SK-N-SH (cell line): ENCODE measurements around the gene ZEB2. TPM values are rescaled to one million over a fixed set of nuclear protein-coding genes. Genes with fewer than 3 reads are reported as not detected.
A peak's percentile ranks its signal among the peaks of the same experiment; 100 is the strongest.

Experiments used
- CTCF ChIA-PET: fragments of 300-600, 350-600 bp; formaldehyde crosslinking; extraction: SDS; loops from one replicate; lab custom pipeline; 2021; lab: Yijun Ruan, JAX
- POLR2A ChIA-PET: fragments of 350-600 bp; sonication (Branson Sonifier 250); formaldehyde crosslinking; extraction: SDS; loops from one replicate; lab custom pipeline; 2020; ENCODE audit warnings: antibody characterized with exemption, inconsistent platforms; lab: Yijun Ruan, JAX
- DNase-seq: peaks from one replicate; pipeline ENCODE4 v3.0.0; 2012
- H2AFZ ChIP-seq: fragments of 200-600 bp; sonication (generic); 2 replicates; pipeline ENCODE4 v1.8.1; 2016; ENCODE audit warnings: antibody characterized with exemption, mild to moderate bottlenecking, low read depth
- H3F3A ChIP-seq: fragments of 200-600 bp; sonication (generic); replicated peaks from 2 replicates; pipeline ENCODE3; 2016; ENCODE audit warnings: antibody characterized with exemption, mild to moderate bottlenecking; ENCODE audit not compliant: insufficient read depth
- H3K27ac ChIP-seq, 2 experiments: fragments of 200-500 bp in 1 of 2; fragments of 200-600 bp in 1 of 2; sonication (Bioruptor generic) in 1 of 2; sonication (generic), shearing (Covaris generic) in 1 of 2; 2 replicates each; pipeline versions ENCODE4 v1.5.1 to v1.6.1; 2014 to 2016; ENCODE audit warnings: low read depth in 2 of 2, inconsistent platforms in 1 of 2, low read length in 1 of 2, mild to moderate bottlenecking in 1 of 2, mixed read lengths in 1 of 2
- H3K27me3 ChIP-seq: fragments of 200-600 bp; sonication (generic), shearing (Covaris generic); 2 replicates; pipeline ENCODE4 v1.6.1; 2016; ENCODE audit warnings: mixed run types; ENCODE audit not compliant: insufficient read depth
- H3K36me3 ChIP-seq, 2 experiments: fragments of 200-500 bp in 1 of 2; fragments of 200-600 bp in 1 of 2; sonication (Bioruptor generic) in 1 of 2; sonication (generic) in 1 of 2; replicated peaks in 1 of 2; 2 replicates each; pipeline versions ENCODE3 to v1.5.1; 2014 to 2016; ENCODE audit warnings: low read length in 1 of 2, mild to moderate bottlenecking in 1 of 2; ENCODE audit not compliant: insufficient read depth in 2 of 2, control insufficient read depth in 1 of 2
- H3K4me1 ChIP-seq, 2 experiments: fragments of 200-500 bp in 1 of 2; fragments of 200-600 bp in 1 of 2; sonication (Bioruptor generic) in 1 of 2; sonication (generic), shearing (Covaris generic) in 1 of 2; 2 replicates each; pipeline versions ENCODE4 v1.5.1 to v1.6.1; 2014 to 2016; ENCODE audit warnings: low read depth in 1 of 2, low read length in 1 of 2, mixed run types in 1 of 2; ENCODE audit not compliant: insufficient read depth in 2 of 2, control insufficient read depth in 1 of 2
- H3K4me2 ChIP-seq: fragments of 200-600 bp; sonication (generic), shearing (Covaris generic); 2 replicates; pipeline ENCODE4 v1.6.1; 2017; ENCODE audit warnings: mixed run types
- H3K4me3 ChIP-seq, 2 experiments: fragments of 200-500 bp in 1 of 2; fragments of 200-600 bp in 1 of 2; sonication (Bioruptor generic) in 1 of 2; sonication (generic), shearing (Covaris generic) in 1 of 2; 2 replicates each; pipeline versions ENCODE4 v1.5.1 to v1.8.1; 2014 to 2016; ENCODE audit warnings: low read depth in 2 of 2, inconsistent platforms in 1 of 2, low read length in 1 of 2, mild to moderate bottlenecking in 1 of 2, mixed read lengths in 1 of 2, moderate library complexity in 1 of 2
- H3K79me2 ChIP-seq: fragments of 200-600 bp; sonication (generic); 2 replicates; pipeline ENCODE4 v1.8.1; 2017; ENCODE audit warnings: mild to moderate bottlenecking; ENCODE audit not compliant: insufficient read depth
- H3K9ac ChIP-seq: fragments of 200-600 bp; sonication (generic); 2 replicates; pipeline ENCODE4 v1.6.1; 2017; ENCODE audit warnings: mixed run types
- H3K9me2 ChIP-seq: fragments of 200-600 bp; sonication (generic); 2 replicates; pipeline ENCODE4 v1.6.1; 2017; ENCODE audit warnings: mixed run types
- H3K9me3 ChIP-seq: fragments of 200-600 bp; sonication (generic); 2 replicates; pipeline ENCODE4 v1.6.1; 2017; ENCODE audit warnings: mixed run types, mild to moderate bottlenecking, moderate library complexity
- H4K20me1 ChIP-seq: fragments of 200-600 bp; sonication (generic); 2 replicates; pipeline ENCODE4 v1.6.1; 2017; ENCODE audit warnings: mild to moderate bottlenecking, mixed run types; ENCODE audit not compliant: insufficient read depth
- CTCF ChIP-seq: fragments of 200-600 bp; sonication (generic); IDR thresholded peaks from 2 replicates; pipeline ENCODE4 v1.6.1; 2017; ENCODE audit warnings: antibody characterized with exemption, mild to moderate bottlenecking, moderate library complexity
- ELF1 ChIP-seq: IDR thresholded peaks from 2 replicates; pipeline ENCODE4 v1.4.0; 2012
- EP300 ChIP-seq, 2 experiments: IDR thresholded peaks; 2 replicates each; pipeline versions ENCODE4 v1.4.0 to v1.6.1; 2012; ENCODE audit warnings: borderline replicate concordance in 1 of 2, low read depth in 1 of 2, low read length in 1 of 2
- EZH2phosphoT487 ChIP-seq: fragments of 200-600 bp; sonication (generic); IDR thresholded peaks from 2 replicates; pipeline ENCODE4 v1.6.1; 2017; ENCODE audit warnings: low read depth, mixed run types, mild to moderate bottlenecking, antibody characterized with exemption, moderate library complexity, borderline replicate concordance
- FOSL2 ChIP-seq: IDR thresholded peaks from 2 replicates; pipeline ENCODE4 v1.4.0; 2012; ENCODE audit warnings: low read depth, mild to moderate bottlenecking, moderate library complexity, borderline replicate concordance
- FOXJ3 ChIP-seq: sonication (generic); formaldehyde crosslinking; IDR thresholded peaks from 2 replicates; pipeline ENCODE4 v1.5.1; 2020; ENCODE audit warnings: mild to moderate bottlenecking, missing genetic modification reagents
- FOXM1 ChIP-seq: IDR thresholded peaks from 2 replicates; pipeline ENCODE4 v1.4.0; 2012; ENCODE audit warnings: low read depth, mild to moderate bottlenecking
- GATA2 ChIP-seq: sonication (generic); formaldehyde crosslinking; IDR thresholded peaks from 2 replicates; pipeline ENCODE4 v1.5.0; 2020; ENCODE audit warnings: mild to moderate bottlenecking, missing genetic modification reagents
- IRF3 ChIP-seq: fragments of 150-350 bp; IDR thresholded peaks from 2 replicates; pipeline ENCODE4 v1.6.1; 2016; ENCODE audit warnings: mild to moderate bottlenecking, low read depth, low read length
- MEF2A ChIP-seq: IDR thresholded peaks from 2 replicates; pipeline ENCODE4 v1.4.0; 2012; ENCODE audit warnings: low read depth, borderline replicate concordance
- NFIC ChIP-seq: IDR thresholded peaks from 2 replicates; pipeline ENCODE4 v1.4.0; 2012; ENCODE audit warnings: borderline replicate concordance
- NRF1 ChIP-seq: IDR thresholded peaks from 2 replicates; pipeline ENCODE4 v1.6.1; 2012; ENCODE audit warnings: low read depth, mild to moderate bottlenecking, low read length
- RCOR1 ChIP-seq: fragments of 150-350 bp; IDR thresholded peaks from 2 replicates; pipeline ENCODE4 v1.6.1; 2017; ENCODE audit warnings: antibody characterized with exemption, low read length
- RFX5 ChIP-seq: IDR thresholded peaks from 2 replicates; pipeline ENCODE4 v1.6.1; 2012; ENCODE audit warnings: mild to moderate bottlenecking, improper control_type of control experiment, low read length
- SIN3A ChIP-seq: IDR thresholded peaks from 2 replicates; pipeline ENCODE4 v1.6.1; 2012; ENCODE audit warnings: low read depth, mild to moderate bottlenecking, low read length, moderate library complexity, borderline replicate concordance
- SMC3 ChIP-seq: IDR thresholded peaks from 2 replicates; pipeline ENCODE4 v1.6.1; 2012; ENCODE audit warnings: low read depth, low read length, improper control_type of control experiment
- TAF1 ChIP-seq: IDR thresholded peaks from 2 replicates; pipeline ENCODE4 v1.6.1; 2012; ENCODE audit warnings: low read depth, mild to moderate bottlenecking, low read length, moderate library complexity, borderline replicate concordance
- TEAD4 ChIP-seq: IDR thresholded peaks from 2 replicates; pipeline ENCODE4 v1.4.0; 2012; ENCODE audit warnings: mild to moderate bottlenecking, borderline replicate concordance; ENCODE audit not compliant: insufficient read depth
- WGBS: methylation state at CpG from one replicate; pipeline ENCODE4 v1.1.6; 2017; ENCODE audit warnings: low lambda C conversion rate; 5-methylcytosine and 5-hydroxymethylcytosine counted together
- polyA plus RNA-seq, 3 experiments: library from polyadenylated mRNA; depleted of rRNA; stranded (reverse); fragments of >200 nt; gene quantifications; 2 replicates each; pipeline ENCODE4 v1.2.3, GENCODE V29; 2012
- TF ChIP-seq, protein P1 (sequence below): IDR thresholded peaks from 2 replicates; pipeline ENCODE4; 2012
- TF ChIP-seq, protein P2 (sequence below): fragments of 150-350 bp; IDR thresholded peaks from 2 replicates; pipeline ENCODE4 v1.6.1; 2017; ENCODE audit warnings: antibody characterized with exemption, low read length, low read depth, borderline replicate concordance

The ZEB2 gene
- polyA plus RNA-seq, 1 of the 3 experiments (the other 2 are of a cell fraction) = 16.3 TPM

DNA sequence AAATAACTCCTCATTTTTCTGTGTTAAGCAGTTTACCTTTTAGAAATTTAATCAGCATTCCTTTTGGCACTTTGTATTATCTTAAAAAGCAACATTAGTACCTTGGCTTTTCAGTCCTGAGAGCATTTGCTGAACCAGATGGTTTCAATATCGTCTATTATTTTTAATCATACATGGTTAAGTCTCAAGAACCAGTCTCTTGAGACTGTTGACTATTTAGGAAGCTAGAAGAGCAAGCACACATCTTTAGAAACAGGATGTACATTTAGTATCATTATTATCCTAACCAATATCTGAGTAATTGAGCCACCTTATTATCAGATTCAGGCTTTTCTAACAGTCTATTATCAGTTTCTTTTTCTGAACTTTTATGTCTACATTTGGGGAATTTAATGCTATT lies 28.2 kb upstream of the ZEB2 start:
- DNase-seq = no peak

DNA sequence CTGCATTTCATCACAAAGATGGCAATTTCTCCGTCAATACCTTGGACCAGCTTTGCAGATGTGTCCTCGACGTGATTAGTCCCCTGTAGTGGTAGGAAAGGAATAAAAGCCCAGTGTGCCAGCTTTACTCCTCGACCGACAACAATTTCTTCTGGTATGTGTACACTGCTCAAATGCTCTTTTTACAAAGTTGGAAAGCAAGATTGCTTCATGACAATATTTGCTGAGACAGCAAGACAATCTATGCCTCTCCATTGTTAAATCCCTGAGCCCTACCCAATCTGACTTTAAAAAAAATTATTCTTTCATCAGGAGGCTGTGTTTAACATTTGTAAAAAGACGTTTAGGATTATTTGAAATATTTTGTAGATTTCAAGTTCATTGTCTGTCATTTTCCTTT lies 27.6 kb upstream of the ZEB2 start:
- POLR2A ChIA-PET = no interaction called here
- H3K27me3 ChIP-seq = no peaks in the 10 kb centered on the region
- TF ChIP-seq TEAD4 (no peak), SMC3 (no peak), NRF1 (no peak), RFX5 (no peak), IRF3 (no peak), SIN3A (no peak), TAF1 (no peak), FOSL2 (no peak), RCOR1 (no peak), MEF2A (no peak)
- TF ChIP-seq, all 33 proteins: peak for 0
- Histone ChIP-seq H3K36me3 (no peaks in the 10 kb centered on the region), H3K9me2 (no peaks in the 10 kb centered on the region), H3K4me3 (no peak overlapping the region), H2AFZ (no peak overlapping the region; the same call in 1 of the 2 replicates), H3F3A (no peaks in the 10 kb centered on the region), H3K9me3 (no peaks in the 10 kb centered on the region), H3K4me1 (no peaks in the 10 kb centered on the region; a peak in 1 of 4 replicates), H3K79me2 (no peaks in the 10 kb centered on the region), H3K9ac (no peak overlapping the region), H4K20me1 (no peaks in the 10 kb centered on the region), H3K4me2 (no peak overlapping the region), H3K27ac (no peak overlapping the region)
- DNase-seq = no peak
- WGBS = 78% methylated on average over 6 of the region's 6 CpGs
- CTCF ChIA-PET = no interaction called here

More for the DNA sequence above, 28.2 kb upstream of the ZEB2 start:
- POLR2A ChIA-PET = no interaction called here
- CTCF ChIA-PET = no interaction called here
- H3K9me3 ChIP-seq = no peaks in the 10 kb centered on the region
- H3K79me2 ChIP-seq = no peaks in the 10 kb centered on the region
- H3F3A ChIP-seq = peaks cover 4% of the 10 kb centered on the region
- no peaks in the 10 kb centered on the region for H4K20me1 ChIP-seq
- no peak overlapping the region for H3K4me3 ChIP-seq
- H3K9ac ChIP-seq = no peak overlapping the region
- no peaks in the 10 kb centered on the region for H3K36me3 ChIP-seq
- H2AFZ ChIP-seq = peak overlapping the region; percentile 25; the same call in 1 of the 2 replicates
- H3K27me3 ChIP-seq = no peaks in the 10 kb centered on the region
- no peak overlapping the region for H3K27ac ChIP-seq
- peaks cover 0 to 5% of the 10 kb centered on the region in 2 experiments; a peak in 2 of 4 replicates for H3K4me1 ChIP-seq
- no peak overlapping the region for H3K4me2 ChIP-seq
- 59% methylated on average over 1 of the region's 1 CpG for WGBS
- TF ChIP-seq RFX5 = no peak
- TF ChIP-seq, protein P1, sequence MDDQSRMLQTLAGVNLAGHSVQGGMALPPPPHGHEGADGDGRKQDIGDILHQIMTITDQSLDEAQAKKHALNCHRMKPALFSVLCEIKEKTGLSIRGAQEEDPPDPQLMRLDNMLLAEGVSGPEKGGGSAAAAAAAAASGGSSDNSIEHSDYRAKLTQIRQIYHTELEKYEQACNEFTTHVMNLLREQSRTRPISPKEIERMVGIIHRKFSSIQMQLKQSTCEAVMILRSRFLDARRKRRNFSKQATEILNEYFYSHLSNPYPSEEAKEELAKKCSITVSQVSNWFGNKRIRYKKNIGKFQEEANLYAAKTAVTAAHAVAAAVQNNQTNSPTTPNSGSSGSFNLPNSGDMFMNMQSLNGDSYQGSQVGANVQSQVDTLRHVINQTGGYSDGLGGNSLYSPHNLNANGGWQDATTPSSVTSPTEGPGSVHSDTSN = no peak
- TF ChIP-seq ELF1 = no peak
- no peak for TF ChIP-seq MEF2A
- TF ChIP-seq FOXJ3 (CRISPR knock-in tag) = no peak
- TF ChIP-seq TAF1 = no peak
- no peak for TF ChIP-seq EZH2phosphoT487
- no peak for TF ChIP-seq EP300 (IDR thresholded peaks at IDR 0.05; ENCODE audit: borderline replicate concordance in 1 of 2, low read depth in 1 of 2, low read length in 1 of 2)
- TF ChIP-seq SMC3 = no peak
- TF ChIP-seq, protein P2, sequence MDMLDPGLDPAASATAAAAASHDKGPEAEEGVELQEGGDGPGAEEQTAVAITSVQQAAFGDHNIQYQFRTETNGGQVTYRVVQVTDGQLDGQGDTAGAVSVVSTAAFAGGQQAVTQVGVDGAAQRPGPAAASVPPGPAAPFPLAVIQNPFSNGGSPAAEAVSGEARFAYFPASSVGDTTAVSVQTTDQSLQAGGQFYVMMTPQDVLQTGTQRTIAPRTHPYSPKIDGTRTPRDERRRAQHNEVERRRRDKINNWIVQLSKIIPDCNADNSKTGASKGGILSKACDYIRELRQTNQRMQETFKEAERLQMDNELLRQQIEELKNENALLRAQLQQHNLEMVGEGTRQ = no peak
- no peak for TF ChIP-seq RCOR1
- no peak for TF ChIP-seq FOXM1
- TF ChIP-seq GATA2 (CRISPR knock-in tag) = no peak
- TF ChIP-seq CTCF = no peak
- TF ChIP-seq NFIC = no peak
- TF ChIP-seq SIN3A = no peak
- no peak for TF ChIP-seq NRF1
- H3K9me2 ChIP-seq = no peaks in the 10 kb centered on the region
